Stimulated activated CD8-positive, alpha-beta memory T cell treated with anti-CD3 and anti-CD28 coated beads, Interleukin-15, amount 100 ng/mL, for 24 hours (primary cell): ENCODE results near the gene PRMT1.
A peak's percentile ranks its signal among the peaks of the same experiment; 100 is the strongest.
"Not testable (repeated sequence)": the region's sequence is repeated elsewhere in the genome, so short reads cannot be mapped to it uniquely, and the experiment has no call there.

ENCODE experiments used
- DNase-seq: peaks from one replicate; pipeline ENCODE4 v3.0.0-alpha.2; 2020; ENCODE audit warnings: low read depth

Gene PRMT1

GRCh38 chr19:49677231-49677900 lies at the start of gene PRMT1:
TSS of gene PRMT1 (plus strand) at chr19:49677271. CDS start at chr19:49677281, 10 bp downstream.
- DNase-seq = peak; percentile 37

GRCh38 chr19:49629659-49630058 lies 47.4 kb upstream of the PRMT1 start:
- DNase-seq = no peak

DNA sequence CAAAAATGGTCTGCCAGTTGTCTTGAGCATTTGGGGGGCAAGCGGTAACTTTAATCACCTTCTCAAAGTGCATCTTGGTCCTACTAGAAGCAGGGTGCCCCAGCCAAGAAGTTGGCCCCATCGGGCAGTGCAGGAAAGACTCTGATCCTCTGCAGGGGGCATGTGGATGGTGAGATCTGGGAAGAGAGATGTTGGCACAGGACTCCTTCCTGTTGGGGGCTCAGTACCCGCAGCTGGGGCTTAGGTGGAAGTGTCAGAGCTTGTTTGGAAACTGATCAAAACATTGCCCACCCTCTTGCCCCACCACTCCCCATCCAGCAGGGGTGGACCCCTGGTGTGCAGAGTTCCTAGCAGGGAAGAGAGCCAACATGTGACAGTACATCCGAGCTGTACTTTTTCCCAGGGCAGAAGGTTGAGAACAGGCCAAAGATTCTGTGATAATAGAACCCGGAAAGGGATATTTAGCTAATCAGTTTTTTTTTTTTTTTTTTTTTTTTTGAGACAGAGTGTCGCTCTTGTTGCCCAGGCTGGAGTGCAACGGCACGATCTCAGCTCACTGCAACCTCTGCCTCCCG lies 46.0 kb upstream of the PRMT1 start:
- no peak for DNase-seq

GRCh38 chr19:49631610-49632192 lies 45.4 kb upstream of the PRMT1 start:
- no peak for DNase-seq

DNA sequence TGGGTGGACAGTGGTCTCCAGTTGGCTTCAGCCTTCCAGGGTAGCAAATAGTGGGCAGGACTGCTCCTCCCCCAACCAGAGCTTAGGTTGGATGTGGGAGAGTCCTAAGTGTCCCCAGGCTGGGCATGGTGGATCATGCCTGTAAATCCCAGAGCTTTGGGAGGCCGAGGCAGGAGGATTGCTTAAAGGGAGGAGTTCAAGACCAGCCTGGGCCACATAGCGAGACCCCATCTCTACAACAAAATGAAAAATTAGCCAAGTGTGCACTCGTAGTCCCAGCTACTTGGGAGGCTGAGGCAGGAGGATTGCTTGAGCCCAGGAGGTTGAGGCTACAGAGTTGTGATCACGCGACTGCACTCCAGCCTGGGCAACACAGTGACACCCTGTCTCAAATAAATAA lies 44.5 kb upstream of the PRMT1 start:
- no peak for DNase-seq

- not testable (repeated sequence) for DNase-seq
Measured at GRCh38 chr19:49633273-49633672, 43.8 kb upstream of the PRMT1 start.

DNA sequence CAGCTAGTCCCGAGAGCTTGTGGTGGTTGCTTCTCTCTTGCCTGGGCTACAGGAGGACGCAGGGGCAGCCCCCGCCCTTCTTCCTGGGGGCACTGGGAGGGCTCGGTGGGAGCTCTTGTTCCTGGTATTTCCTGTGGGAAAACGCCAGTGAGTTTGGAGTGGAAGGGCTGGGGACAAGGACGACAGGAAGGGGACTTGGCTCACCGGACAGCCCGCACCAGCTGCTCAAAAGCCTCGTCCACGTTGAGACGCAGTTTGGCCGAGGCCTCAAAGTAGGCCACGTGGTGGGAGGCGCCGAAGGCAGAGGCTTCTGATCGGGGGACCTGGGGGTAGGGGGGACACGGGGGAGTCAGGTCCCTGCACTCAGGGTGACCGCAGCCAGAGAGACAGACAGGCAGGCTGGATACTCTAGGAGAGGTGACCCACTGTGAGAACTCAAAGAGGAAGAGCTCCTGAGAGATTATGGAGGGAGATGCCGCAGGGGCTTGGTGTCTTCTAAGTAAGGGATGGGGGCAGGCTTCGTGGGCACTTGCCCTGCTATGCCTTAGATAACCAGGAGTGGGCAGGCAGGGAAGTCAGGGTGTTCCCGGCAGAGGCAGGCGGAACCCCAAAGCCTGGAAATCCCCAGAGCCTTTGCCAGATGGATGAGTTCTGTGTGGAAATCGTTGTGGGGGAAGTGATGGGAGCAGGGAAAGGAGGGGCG lies 41.4 kb upstream of the PRMT1 start:
- no peak for DNase-seq

GRCh38 chr19:49636233-49636932 lies 40.7 kb upstream of the PRMT1 start:
- DNase-seq = no peak

GRCh38 chr19:49637821-49638738 lies 39.0 kb upstream of the PRMT1 start:
- DNase-seq = no peak

DNA sequence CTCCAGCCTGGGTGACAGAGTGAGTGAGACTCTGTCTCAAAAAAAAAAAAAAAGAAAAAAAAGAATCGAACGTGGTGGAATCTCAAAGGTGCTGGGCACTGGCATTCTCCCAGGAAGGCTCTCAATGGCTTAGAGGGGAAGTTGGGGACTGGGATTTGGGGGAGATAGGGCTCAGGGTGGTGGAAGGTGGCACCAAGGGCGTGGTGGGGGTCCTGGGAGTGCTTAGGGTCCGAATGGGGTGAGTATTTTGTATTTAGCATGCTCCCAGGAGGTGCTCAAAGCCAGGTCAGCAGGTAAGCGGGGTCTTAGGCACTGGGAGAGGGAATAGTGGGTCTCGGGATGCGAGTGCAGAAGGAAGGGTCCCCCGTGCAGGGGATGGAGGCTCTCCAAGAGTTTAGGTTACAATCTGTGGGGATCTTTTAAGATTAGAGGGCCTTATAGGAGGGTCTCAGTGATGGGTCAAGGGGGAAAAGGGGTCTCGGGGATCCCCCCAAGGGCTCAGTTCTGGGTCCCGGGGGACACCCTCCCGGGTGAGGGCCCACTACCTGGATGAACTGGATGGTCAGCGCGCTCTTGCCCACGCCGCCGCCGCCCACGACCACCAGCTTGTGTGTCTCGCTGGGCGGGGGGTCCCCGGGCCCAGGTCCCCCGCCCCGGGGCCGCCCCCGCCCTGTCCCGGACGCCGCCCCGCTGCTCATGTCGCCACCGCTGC lies 37.5 kb upstream of the PRMT1 start:
- no peak for DNase-seq

DNA sequence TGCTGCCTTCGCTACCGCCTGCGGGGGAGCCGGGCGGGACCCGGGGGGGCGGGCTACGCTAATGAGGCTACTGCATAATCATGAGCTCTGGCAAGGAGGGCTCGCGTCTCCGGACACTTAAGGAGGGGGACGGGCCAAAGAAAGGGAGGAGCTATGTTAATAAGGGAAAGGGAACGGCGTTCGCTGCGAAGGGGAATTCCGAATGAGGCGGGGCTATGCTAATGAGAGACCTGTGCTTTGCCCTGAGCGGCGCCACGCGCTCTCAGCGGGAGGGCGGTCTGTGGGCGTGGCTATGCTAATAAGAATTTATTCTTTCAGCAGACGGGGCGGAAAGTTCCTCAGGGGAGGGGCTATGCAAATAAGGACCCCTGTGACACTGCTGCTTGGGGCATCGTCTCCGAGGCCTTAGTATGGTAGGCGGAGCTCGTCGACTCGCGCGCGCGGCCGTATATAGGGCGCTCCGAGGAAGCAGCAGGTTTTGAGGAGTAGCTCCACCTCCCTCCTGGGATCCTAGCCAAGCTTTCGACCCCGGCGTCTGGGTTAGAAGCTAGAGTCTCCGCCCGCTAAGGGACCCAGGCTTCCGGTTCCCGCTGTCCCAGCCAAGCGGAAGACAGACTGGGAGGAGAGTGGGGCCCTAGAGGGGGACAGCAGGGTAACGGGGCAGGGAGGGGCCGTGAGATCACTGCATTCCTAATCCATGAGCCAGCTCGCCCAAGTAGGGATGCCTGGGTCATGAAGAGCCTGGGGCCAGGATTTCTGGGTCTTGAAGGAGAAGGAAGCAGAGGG lies 36.8 kb upstream of the PRMT1 start, which contains the start of gene RRAS:
TSS of gene RRAS (minus strand) at position 31 of the 786 bp plus-strand sequence. CDS start 45 bp downstream, outside the sequence.
- DNase-seq = peak; percentile 98

DNA sequence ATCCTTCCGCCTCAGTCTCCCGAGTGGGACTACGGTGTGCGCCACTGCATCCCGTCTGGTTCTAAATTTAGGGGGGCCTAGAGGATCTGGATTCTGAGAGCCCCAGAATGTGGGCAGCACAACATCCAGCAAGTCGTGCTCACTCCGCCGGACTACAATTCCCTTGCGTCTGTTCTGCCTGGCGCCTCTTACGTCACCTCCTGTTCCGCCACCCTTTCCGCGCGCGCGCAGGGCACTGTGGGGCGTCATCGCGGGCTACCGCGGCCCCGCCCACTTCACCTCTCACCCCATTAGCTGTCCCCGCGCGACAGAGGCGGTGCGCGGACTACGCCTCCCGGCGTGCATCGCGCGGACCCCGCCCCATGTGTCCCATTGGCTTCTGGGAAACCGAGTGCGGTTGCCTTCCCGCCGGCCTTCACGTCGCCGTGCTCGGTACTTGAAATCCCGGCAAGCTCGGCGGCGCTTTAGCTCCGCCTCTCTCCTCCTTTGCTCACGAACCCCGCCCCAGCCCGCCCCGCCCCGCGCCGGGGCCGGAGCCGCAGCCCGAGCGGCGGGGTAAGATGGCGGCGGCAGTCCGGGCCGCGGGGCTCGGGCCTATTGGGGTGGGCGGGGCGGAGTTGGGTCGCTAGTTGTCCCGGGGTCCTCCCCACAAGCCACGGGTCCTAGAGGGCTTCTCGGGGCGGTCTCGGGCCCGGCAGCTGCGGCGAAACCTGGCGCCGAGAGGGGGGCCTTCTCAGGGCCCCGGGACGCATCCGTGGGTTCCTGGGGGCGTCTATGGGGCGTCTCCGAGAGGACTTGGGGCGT lies 35.2 kb upstream of the PRMT1 start, which contains the start of gene SCAF1:
TSS of gene SCAF1 (plus strand) at position 522 of the 804 bp plus-strand sequence. CDS start 2,818 bp downstream, outside the sequence.
- peak; percentile 95 for DNase-seq

- DNase-seq = no peak
Measured at GRCh38 chr19:49642492-49643035, 34.5 kb upstream of the PRMT1 start.

- no peak for DNase-seq
Measured at GRCh38 chr19:49643466-49643865, 33.6 kb upstream of the PRMT1 start.

- no peak for DNase-seq
Measured at GRCh38 chr19:49645592-49645991, 31.5 kb upstream of the PRMT1 start.

GRCh38 chr19:49645995-49646394 lies 31.1 kb upstream of the PRMT1 start:
- DNase-seq = no peak

- DNase-seq = no peak
Measured at GRCh38 chr19:49646586-49646985, 30.5 kb upstream of the PRMT1 start.
